ENCODE data around the gene FAM50B. TPM values are rescaled to one million over a fixed set of nuclear protein-coding genes. Genes with fewer than 3 reads are reported as not detected.
A peak's percentile ranks its signal among the peaks of the same experiment; 100 is the strongest.

Gene FAM50B
- total and polyA plus RNA-seq, 2 of the 13 experiments (the other 11 are each of a cell fraction or from before 2014, with no cell fraction given) = 0.05 TPM; not detected in 1

DNA sequence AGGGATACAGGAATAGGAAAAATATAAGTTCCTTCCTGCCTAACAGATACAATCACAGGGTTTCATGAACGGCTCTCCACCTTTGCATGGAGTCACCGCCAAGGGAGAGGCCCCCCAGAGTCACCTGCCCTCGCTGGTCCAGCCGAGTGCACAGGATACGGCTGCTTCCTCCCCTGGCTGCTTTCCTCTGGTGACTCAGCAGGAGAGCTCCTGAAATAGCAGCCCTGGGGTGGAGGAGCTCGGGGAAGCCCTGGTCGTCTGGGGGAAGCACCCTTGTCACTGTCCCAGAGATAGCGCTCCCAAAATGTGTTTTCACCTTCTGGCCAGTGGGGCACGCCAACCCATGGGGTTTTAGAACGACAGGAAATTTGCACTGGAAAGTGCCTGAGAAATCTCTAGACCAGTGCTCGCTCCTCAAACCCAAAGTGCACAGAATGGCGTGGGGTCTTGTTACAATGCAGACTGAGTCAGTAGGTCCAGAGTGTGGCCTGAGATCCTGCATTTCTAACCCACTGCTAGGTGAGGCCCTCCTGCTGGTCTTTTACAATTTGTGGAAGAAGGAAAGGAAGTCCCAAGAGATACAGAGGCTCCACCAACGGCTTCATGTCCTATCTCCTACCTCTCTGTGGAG lies 35.9 kb upstream of the FAM50B start:
- Histone ChIP-seq H3K27me3 (ENCODE audit: control insufficient read depth in 1 of 2, insufficient read depth in 2 of 2, low read length in 2 of 2) (no peaks in the 10 kb centered on the region), H3K4me1 (ENCODE audit: insufficient read depth, low read length) (peaks cover 30% of the 10 kb centered on the region), H3K4me2 (ENCODE audit: low read depth, low read length) (peak overlapping the region; percentile 48), H3K27ac (ENCODE audit: extremely low read length, insufficient read depth, low read length) (peak overlapping the region; percentile 15), H3K4me3 (replicated peaks in 1 of 3; ENCODE audit: insufficient read depth in 1 of 3, low read depth in 2 of 3, low read length in 3 of 3) (peak overlapping the region in 1 of 3 experiments; percentile 25; a peak in 1 of 6 replicates), H3K36me3 (replicated peaks in 1 of 2; ENCODE audit: control insufficient read depth in 1 of 2, insufficient read depth in 2 of 2, low read length in 2 of 2) (no peaks in the 10 kb centered on the region), H3K79me2 (ENCODE audit: insufficient read depth, low read length) (no peaks in the 10 kb centered on the region), H3K9ac (ENCODE audit: insufficient read depth, low read depth, low read length) (0 out of 2 replicates have a peak overlapping the region, but pooled peaks have one; percentile 20), H3K9me3 (ENCODE audit: low read length) (no peaks in the 10 kb centered on the region), H2AFZ (ENCODE audit: low read length) (peak overlapping the region; percentile 25), H4K20me1 (ENCODE audit: insufficient read depth, low read length) (no peaks in the 10 kb centered on the region)
- ATAC-seq = peak; percentile 78
- CTCF ChIA-PET (ENCODE audit: low intra/inter-chr PET ratio, low total read pairs) = no interaction called here
- no TSS peak for BruUV-seq (replicated peaks)
- intact Hi-C loops (cut with micrococcal nuclease; ENCODE audit: unreplicated experiment) (loop anchor here (1.0 kb wide), 1 partner anchor 12 kb away; no protein-coding TSS in a partner anchor), in situ Hi-C loops (cut with HindIII; ENCODE audit: extremely low pct_ligation_motif_present, low pct_unique_long_range_greater_than_20kb) (no loop called here)
- peak; percentile 18 for FAIRE-seq
- POLR2A ChIA-PET = interaction anchor here (1.1 to 2.3 kb wide), 3 partner anchors 15 to 55 kb away, joined by 3 to 9 read pairs (median 5); no protein-coding TSS in a partner anchor
- WGBS (ENCODE audit: low lambda C conversion rate) = 46% methylated on average over 13 of the region's 13 CpGs
- peak; percentile 33 for DNase-seq (ENCODE audit: low spot score)
- TF ChIP-seq ZFAT (CRISPR knock-in tag; conservative IDR thresholded peaks at IDR 0.05) (no peak), TSC22D2 (CRISPR knock-in tag; IDR thresholded peaks at IDR 0.05; ENCODE audit: borderline replicate concordance) (no peak), ZNF558 (CRISPR knock-in tag; IDR thresholded peaks at IDR 0.05; ENCODE audit: borderline replicate concordance) (no peak), NR2F6 (IDR thresholded peaks at IDR 0.05) (no peak), NR2F6 (CRISPR knock-in tag; IDR thresholded peaks at IDR 0.05) (no peak), STAG1 (CRISPR knock-in tag; IDR thresholded peaks at IDR 0.05) (0 out of 2 replicates have a peak, but pooled peaks have one; percentile 14), ARNT2 (CRISPR knock-in tag; IDR thresholded peaks at IDR 0.05; ENCODE audit: low read depth) (no peak), SOX13 (IDR thresholded peaks at IDR 0.05) (no peak), SOX13 (CRISPR knock-in tag; conservative IDR thresholded peaks at IDR 0.05 in 1 of 2, IDR thresholded peaks at IDR 0.05 in 1 of 2) (no peak), MEIS2 (CRISPR knock-in tag; IDR thresholded peaks at IDR 0.05) (no peak), SRSF9 (IDR thresholded peaks at IDR 0.05; ENCODE audit: borderline replicate concordance, insufficient read depth, low read depth, low read length, poor library complexity, severe bottlenecking) (no peak), MZF1 (CRISPR knock-in tag; IDR thresholded peaks at IDR 0.05; ENCODE audit: borderline replicate concordance) (no peak), FOSL2 (CRISPR knock-in tag; IDR thresholded peaks at IDR 0.05) (peak; percentile 69), ZNF776 (CRISPR knock-in tag; IDR thresholded peaks at IDR 0.05) (no peak), ZNF547 (CRISPR knock-in tag; IDR thresholded peaks at IDR 0.05) (peak; percentile 27; the same call in 1 of the 2 replicates)
- TF ChIP-seq, protein P1, sequence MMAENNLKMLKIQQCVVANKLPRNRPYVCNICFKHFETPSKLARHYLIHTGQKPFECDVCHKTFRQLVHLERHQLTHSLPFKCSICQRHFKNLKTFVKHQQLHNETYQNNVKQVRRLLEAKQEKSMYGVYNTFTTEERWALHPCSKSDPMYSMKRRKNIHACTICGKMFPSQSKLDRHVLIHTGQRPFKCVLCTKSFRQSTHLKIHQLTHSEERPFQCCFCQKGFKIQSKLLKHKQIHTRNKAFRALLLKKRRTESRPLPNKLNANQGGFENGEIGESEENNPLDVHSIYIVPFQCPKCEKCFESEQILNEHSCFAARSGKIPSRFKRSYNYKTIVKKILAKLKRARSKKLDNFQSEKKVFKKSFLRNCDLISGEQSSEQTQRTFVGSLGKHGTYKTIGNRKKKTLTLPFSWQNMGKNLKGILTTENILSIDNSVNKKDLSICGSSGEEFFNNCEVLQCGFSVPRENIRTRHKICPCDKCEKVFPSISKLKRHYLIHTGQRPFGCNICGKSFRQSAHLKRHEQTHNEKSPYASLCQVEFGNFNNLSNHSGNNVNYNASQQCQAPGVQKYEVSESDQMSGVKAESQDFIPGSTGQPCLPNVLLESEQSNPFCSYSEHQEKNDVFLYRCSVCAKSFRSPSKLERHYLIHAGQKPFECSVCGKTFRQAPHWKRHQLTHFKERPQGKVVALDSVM (CRISPR knock-in tag; IDR thresholded peaks at IDR 0.05) = no peak
- TF ChIP-seq, protein P2, sequence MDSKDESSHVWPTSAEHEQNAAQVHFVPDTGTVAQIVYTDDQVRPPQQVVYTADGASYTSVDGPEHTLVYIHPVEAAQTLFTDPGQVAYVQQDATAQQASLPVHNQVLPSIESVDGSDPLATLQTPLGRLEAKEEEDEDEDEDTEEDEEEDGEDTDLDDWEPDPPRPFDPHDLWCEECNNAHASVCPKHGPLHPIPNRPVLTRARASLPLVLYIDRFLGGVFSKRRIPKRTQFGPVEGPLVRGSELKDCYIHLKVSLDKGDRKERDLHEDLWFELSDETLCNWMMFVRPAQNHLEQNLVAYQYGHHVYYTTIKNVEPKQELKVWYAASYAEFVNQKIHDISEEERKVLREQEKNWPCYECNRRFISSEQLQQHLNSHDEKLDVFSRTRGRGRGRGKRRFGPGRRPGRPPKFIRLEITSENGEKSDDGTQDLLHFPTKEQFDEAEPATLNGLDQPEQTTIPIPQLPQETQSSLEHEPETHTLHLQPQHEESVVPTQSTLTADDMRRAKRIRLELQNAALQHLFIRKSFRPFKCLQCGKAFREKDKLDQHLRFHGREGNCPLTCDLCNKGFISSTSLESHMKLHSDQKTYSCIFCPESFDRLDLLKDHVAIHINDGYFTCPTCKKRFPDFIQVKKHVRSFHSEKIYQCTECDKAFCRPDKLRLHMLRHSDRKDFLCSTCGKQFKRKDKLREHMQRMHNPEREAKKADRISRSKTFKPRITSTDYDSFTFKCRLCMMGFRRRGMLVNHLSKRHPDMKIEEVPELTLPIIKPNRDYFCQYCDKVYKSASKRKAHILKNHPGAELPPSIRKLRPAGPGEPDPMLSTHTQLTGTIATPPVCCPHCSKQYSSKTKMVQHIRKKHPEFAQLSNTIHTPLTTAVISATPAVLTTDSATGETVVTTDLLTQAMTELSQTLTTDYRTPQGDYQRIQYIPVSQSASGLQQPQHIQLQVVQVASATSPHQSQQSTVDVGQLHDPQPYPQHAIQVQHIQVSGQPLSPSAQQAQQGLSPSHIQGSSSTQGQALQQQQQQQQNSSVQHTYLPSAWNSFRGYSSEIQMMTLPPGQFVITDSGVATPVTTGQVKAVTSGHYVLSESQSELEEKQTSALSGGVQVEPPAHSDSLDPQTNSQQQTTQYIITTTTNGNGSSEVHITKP (CRISPR knock-in tag; IDR thresholded peaks at IDR 0.05; ENCODE audit: low read depth) = no peak
- TF ChIP-seq, protein P3, sequence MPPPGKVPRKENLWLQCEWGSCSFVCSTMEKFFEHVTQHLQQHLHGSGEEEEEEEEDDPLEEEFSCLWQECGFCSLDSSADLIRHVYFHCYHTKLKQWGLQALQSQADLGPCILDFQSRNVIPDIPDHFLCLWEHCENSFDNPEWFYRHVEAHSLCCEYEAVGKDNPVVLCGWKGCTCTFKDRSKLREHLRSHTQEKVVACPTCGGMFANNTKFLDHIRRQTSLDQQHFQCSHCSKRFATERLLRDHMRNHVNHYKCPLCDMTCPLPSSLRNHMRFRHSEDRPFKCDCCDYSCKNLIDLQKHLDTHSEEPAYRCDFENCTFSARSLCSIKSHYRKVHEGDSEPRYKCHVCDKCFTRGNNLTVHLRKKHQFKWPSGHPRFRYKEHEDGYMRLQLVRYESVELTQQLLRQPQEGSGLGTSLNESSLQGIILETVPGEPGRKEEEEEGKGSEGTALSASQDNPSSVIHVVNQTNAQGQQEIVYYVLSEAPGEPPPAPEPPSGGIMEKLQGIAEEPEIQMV (CRISPR knock-in tag; IDR thresholded peaks at IDR 0.05; ENCODE audit: low read depth) = no peak

Measured in HepG2 (cell line).